Spleen (tissue), 7 donors: ENCODE data around the gene EID3.

ENCODE experiments used
- POLR2A ChIP-seq, 3 donors: fragments of 450-650 bp; IDR thresholded peaks; one replicate each; pipeline ENCODE4 v1.5.1; 2017; ENCODE audit warnings: antibody characterized with exemption in 3 of 3, mild to moderate bottlenecking in 1 of 3
- POLR2AphosphoS5 ChIP-seq, 3 donors: sonication (generic); formaldehyde crosslinking; IDR thresholded peaks; one replicate each; pipeline ENCODE4 v1.5.1; 2017; ENCODE audit warnings: antibody characterized with exemption in 3 of 3
- TF ChIP-seq, protein P1 (sequence below), 11 experiments: fragments of 200-600 bp in 7 of 11; fragments of 450-650 bp in 4 of 11; sonication (generic) in 4 of 11; IDR thresholded peaks in 8 of 11; conservative IDR thresholded peaks in 3 of 11; 1 replicate in 7 of 11; 2 replicates in 4 of 11; pipeline versions ENCODE4 v1.4.0 to v1.8.0; 2016 to 2021; ENCODE audit warnings: antibody characterized with exemption in 11 of 11, inconsistent platforms in 4 of 11, mild to moderate bottlenecking in 1 of 11
- donor health status: DM: no; HTN: no; CAD: no; lungs with moderate emphysema.
- donor health status: DM: no; HTN: no; CAD: no.
- donor health status: DM: no; HTN: no; CAD: no.

DNA sequence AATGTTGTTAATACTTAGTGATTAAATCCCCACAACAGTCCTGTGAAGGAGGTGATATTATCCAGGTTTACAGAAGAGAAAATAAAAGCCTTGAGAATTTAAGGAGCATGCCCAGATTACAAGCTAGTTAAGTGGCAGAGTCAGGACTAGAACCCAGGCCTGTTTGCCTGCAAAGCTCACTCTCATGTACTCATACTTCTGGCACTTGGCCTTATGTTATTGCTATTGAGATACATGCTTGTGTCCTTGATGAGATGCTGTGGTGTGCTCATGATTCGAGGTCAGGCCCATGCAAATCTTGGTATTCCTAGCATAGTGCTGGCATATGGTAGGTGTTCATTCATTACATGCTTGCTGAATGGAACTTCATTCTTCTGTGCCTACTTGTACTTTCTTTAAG, 7.6 kb upstream of the EID3 start:
- TF ChIP-seq, protein P1, sequence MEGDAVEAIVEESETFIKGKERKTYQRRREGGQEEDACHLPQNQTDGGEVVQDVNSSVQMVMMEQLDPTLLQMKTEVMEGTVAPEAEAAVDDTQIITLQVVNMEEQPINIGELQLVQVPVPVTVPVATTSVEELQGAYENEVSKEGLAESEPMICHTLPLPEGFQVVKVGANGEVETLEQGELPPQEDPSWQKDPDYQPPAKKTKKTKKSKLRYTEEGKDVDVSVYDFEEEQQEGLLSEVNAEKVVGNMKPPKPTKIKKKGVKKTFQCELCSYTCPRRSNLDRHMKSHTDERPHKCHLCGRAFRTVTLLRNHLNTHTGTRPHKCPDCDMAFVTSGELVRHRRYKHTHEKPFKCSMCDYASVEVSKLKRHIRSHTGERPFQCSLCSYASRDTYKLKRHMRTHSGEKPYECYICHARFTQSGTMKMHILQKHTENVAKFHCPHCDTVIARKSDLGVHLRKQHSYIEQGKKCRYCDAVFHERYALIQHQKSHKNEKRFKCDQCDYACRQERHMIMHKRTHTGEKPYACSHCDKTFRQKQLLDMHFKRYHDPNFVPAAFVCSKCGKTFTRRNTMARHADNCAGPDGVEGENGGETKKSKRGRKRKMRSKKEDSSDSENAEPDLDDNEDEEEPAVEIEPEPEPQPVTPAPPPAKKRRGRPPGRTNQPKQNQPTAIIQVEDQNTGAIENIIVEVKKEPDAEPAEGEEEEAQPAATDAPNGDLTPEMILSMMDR (IDR thresholded peaks at IDR 0.05 in 8 of 11, conservative IDR thresholded peaks at IDR 0.05 in 3 of 11), result no peak
- TF ChIP-seq POLR2A (IDR thresholded peaks at IDR 0.05), result no peak
- no peak for TF ChIP-seq POLR2AphosphoS5 (IDR thresholded peaks at IDR 0.05)
